HepG2 (cell line): ENCODE results near the gene SNN. TPM values are rescaled to one million over a fixed set of nuclear protein-coding genes. Genes with fewer than 3 reads are reported as not detected.

Experiments used
- IKZF4 ChIP-seq: sonication (generic); formaldehyde crosslinking; IDR thresholded peaks from 2 replicates; pipeline ENCODE4 v1.5.1; 2020; ENCODE audit warnings: borderline replicate concordance, mild to moderate bottlenecking, low read depth, missing genetic modification reagents; ENCODE audit errors: not compliant biosample characterization
- KLF6 ChIP-seq: IDR thresholded peaks from 2 replicates; pipeline ENCODE4 v1.8.0; 2016; ENCODE audit warnings: missing biosample characterization, missing genetic modification reagents
- MIER3 ChIP-seq: IDR thresholded peaks from 2 replicates; pipeline ENCODE4 v1.6.1; 2016; ENCODE audit warnings: missing compliant biosample characterization, borderline replicate concordance
- NCOA5 ChIP-seq: sonication (generic); formaldehyde crosslinking; IDR thresholded peaks from 2 replicates; pipeline ENCODE4 v1.4.0; 2020; ENCODE audit warnings: missing genetic modification reagents
- REPIN1 ChIP-seq: sonication (generic); formaldehyde crosslinking; IDR thresholded peaks from 2 replicates; pipeline ENCODE4 v1.8.0; 2022; ENCODE audit warnings: missing genetic modification reagents, low read depth, mild to moderate bottlenecking, borderline replicate concordance
- SMAD9 ChIP-seq: sonication (generic); formaldehyde crosslinking; IDR thresholded peaks from 2 replicates; pipeline ENCODE4 v1.5.1; 2020; ENCODE audit warnings: mild to moderate bottlenecking, missing genetic modification reagents
- TBX3 ChIP-seq: fragments of 450-650 bp; IDR thresholded peaks from 2 replicates; pipeline ENCODE4 v1.6.1; 2017; ENCODE audit warnings: antibody characterized with exemption, mild to moderate bottlenecking, inconsistent platforms, borderline replicate concordance
- ZMYM4 ChIP-seq: sonication (generic); formaldehyde crosslinking; IDR thresholded peaks from 2 replicates; pipeline ENCODE4 v1.8.1; 2023; ENCODE audit warnings: mild to moderate bottlenecking, missing genetic modification reagents
- ZNF790 ChIP-seq: sonication (generic); formaldehyde crosslinking; IDR thresholded peaks from 2 replicates; pipeline ENCODE4 v1.8.0; 2022; ENCODE audit warnings: missing genetic modification reagents, mild to moderate bottlenecking, borderline replicate concordance
- polyA plus RNA-seq, 8 experiments: library from polyadenylated mRNA; depleted of rRNA in 3 of 8; stranded (reverse) in 7 of 8; unstranded in 1 of 8; fragments of >200 nt; fragmentation: Illumina TruSeq in 4 of 8; extraction: Trizol in 4 of 8; gene quantifications; 2 replicates each; pipeline versions ENCODE4 v1.2.1 to v1.2.3, GENCODE V29; 2011 to 2016; ENCODE audit warnings: low read depth in 4 of 8, missing spikeins in 1 of 8, mixed read lengths in 1 of 8; ENCODE audit not compliant: insufficient read depth in 1 of 8
- total RNA-seq, 5 experiments: library from RNA; depleted of rRNA; stranded (reverse); fragments of >200 nt; fragmentation: Illumina TruSeq; extraction: Trizol; gene quantifications; 2 replicates each; pipeline ENCODE4 v1.2.3, GENCODE V29; 2016; ENCODE audit warnings: low read depth in 1 of 5
- TF ChIP-seq, protein P1 (sequence below): sonication (generic); formaldehyde crosslinking; IDR thresholded peaks from 2 replicates; pipeline ENCODE4 v1.4.0; 2020; ENCODE audit warnings: missing genetic modification reagents, borderline replicate concordance
- TF ChIP-seq, protein P2 (sequence below): sonication (generic); formaldehyde crosslinking; IDR thresholded peaks from 2 replicates; pipeline ENCODE4 v1.5.0; 2020; ENCODE audit warnings: mild to moderate bottlenecking, missing genetic modification reagents, moderate library complexity
- TF ChIP-seq, protein P3 (sequence below): fragments of 450-650 bp; IDR thresholded peaks from 2 replicates; pipeline ENCODE4 v1.6.1; 2017; ENCODE audit warnings: mild to moderate bottlenecking

SNN gene
- total and polyA plus RNA-seq, 2 of the 13 experiments (the other 11 are each of a cell fraction or from before 2014, with no cell fraction given) = 5.2 to 8.4 TPM

DNA sequence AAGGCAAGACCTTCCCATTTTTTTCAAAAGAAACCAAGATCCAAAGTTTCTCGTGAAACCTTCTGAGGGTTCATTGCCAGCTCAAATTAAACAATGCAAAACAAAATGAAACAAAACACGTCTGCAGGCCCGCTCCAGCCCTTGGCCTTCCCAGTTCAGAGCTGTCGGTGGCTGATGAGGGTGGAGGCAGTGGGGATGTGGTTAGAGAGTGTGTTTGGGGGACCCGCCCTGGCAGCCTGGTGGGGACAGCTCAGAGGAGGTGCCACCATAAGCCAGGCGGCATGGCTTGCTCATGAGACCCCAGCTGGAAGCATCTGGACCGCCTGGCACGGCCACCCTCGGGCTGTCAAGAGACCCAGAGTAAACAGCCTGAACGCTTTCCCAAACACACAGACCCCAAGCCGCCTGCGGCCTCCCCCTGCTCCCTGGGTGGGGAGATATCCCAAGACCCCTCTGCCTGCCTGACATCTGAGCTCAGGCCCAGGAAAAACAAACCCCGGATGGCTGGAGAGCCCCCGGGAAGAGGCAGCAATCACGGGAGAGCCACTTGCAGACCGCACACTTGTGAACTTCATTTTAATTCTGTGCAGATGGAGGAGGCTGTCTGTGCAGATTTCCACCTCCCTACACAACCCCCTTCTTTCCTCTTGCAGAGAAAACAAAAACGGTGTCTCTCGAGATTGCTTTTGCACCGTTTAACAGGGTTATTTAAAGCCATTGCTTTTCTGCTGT lies 46.2 kb upstream of the SNN start (continued):
- TF ChIP-seq, protein P1, sequence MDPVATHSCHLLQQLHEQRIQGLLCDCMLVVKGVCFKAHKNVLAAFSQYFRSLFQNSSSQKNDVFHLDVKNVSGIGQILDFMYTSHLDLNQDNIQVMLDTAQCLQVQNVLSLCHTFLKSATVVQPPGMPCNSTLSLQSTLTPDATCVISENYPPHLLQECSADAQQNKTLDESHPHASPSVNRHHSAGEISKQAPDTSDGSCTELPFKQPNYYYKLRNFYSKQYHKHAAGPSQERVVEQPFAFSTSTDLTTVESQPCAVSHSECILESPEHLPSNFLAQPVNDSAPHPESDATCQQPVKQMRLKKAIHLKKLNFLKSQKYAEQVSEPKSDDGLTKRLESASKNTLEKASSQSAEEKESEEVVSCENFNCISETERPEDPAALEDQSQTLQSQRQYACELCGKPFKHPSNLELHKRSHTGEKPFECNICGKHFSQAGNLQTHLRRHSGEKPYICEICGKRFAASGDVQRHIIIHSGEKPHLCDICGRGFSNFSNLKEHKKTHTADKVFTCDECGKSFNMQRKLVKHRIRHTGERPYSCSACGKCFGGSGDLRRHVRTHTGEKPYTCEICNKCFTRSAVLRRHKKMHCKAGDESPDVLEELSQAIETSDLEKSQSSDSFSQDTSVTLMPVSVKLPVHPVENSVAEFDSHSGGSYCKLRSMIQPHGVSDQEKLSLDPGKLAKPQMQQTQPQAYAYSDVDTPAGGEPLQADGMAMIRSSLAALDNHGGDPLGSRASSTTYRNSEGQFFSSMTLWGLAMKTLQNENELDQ (CRISPR knock-in tag) = no peak
- TF ChIP-seq KLF6 (CRISPR knock-in tag) = no peak
- TF ChIP-seq, protein P2, sequence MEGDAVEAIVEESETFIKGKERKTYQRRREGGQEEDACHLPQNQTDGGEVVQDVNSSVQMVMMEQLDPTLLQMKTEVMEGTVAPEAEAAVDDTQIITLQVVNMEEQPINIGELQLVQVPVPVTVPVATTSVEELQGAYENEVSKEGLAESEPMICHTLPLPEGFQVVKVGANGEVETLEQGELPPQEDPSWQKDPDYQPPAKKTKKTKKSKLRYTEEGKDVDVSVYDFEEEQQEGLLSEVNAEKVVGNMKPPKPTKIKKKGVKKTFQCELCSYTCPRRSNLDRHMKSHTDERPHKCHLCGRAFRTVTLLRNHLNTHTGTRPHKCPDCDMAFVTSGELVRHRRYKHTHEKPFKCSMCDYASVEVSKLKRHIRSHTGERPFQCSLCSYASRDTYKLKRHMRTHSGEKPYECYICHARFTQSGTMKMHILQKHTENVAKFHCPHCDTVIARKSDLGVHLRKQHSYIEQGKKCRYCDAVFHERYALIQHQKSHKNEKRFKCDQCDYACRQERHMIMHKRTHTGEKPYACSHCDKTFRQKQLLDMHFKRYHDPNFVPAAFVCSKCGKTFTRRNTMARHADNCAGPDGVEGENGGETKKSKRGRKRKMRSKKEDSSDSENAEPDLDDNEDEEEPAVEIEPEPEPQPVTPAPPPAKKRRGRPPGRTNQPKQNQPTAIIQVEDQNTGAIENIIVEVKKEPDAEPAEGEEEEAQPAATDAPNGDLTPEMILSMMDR (CRISPR knock-in tag) = peak; percentile 5; the same call in 1 of the 2 replicates
- no peak for TF ChIP-seq NCOA5 (CRISPR knock-in tag)
- TF ChIP-seq MIER3 (CRISPR knock-in tag) = no peak
- no peak for TF ChIP-seq ZMYM4
- no peak for TF ChIP-seq ZNF790 (CRISPR knock-in tag)
- TF ChIP-seq SMAD9 (CRISPR knock-in tag) = no peak
- TF ChIP-seq, protein P3, sequence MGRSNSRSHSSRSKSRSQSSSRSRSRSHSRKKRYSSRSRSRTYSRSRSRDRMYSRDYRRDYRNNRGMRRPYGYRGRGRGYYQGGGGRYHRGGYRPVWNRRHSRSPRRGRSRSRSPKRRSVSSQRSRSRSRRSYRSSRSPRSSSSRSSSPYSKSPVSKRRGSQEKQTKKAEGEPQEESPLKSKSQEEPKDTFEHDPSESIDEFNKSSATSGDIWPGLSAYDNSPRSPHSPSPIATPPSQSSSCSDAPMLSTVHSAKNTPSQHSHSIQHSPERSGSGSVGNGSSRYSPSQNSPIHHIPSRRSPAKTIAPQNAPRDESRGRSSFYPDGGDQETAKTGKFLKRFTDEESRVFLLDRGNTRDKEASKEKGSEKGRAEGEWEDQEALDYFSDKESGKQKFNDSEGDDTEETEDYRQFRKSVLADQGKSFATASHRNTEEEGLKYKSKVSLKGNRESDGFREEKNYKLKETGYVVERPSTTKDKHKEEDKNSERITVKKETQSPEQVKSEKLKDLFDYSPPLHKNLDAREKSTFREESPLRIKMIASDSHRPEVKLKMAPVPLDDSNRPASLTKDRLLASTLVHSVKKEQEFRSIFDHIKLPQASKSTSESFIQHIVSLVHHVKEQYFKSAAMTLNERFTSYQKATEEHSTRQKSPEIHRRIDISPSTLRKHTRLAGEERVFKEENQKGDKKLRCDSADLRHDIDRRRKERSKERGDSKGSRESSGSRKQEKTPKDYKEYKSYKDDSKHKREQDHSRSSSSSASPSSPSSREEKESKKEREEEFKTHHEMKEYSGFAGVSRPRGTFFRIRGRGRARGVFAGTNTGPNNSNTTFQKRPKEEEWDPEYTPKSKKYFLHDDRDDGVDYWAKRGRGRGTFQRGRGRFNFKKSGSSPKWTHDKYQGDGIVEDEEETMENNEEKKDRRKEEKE = no peak
- TF ChIP-seq IKZF4 (CRISPR knock-in tag) = no peak
- no peak for TF ChIP-seq TBX3
- TF ChIP-seq REPIN1 (CRISPR knock-in tag) = no peak
